Activated T-helper 1 cell treated with anti-CD3 and anti-CD28 coated beads, Interleukin-2, amount 50 U/mL, for 16 hours (primary cell): ENCODE data around the gene PRSS57.
"Not testable (repeated sequence)": the region's sequence is repeated elsewhere in the genome, so short reads cannot be mapped to it uniquely, and the experiment has no call there.

Experiments used
- DNase-seq, 2 donors: peaks; one replicate each; pipeline ENCODE4 v3.0.0-alpha.2; 2020; ENCODE audit warnings: low read depth in 1 of 2, low spot score in 1 of 2

The PRSS57 gene

GRCh38 chr19:723714-724113, 28.5 kb upstream of the PRSS57 start:
- no peak for DNase-seq

- no peak for DNase-seq
Observed at GRCh38 chr19:723247-723646, 28.0 kb upstream of the PRSS57 start.

- DNase-seq, result no peak
Observed at GRCh38 chr19:722553-723101, 27.4 kb upstream of the PRSS57 start.

- DNase-seq, result no peak
Observed at GRCh38 chr19:720345-721160, 25.3 kb upstream of the PRSS57 start.

- no peak for DNase-seq
Observed at GRCh38 chr19:719636-720344, 24.5 kb upstream of the PRSS57 start.

- DNase-seq, result no peak
Observed at GRCh38 chr19:718991-719512, 23.8 kb upstream of the PRSS57 start.

GRCh38 chr19:718251-718951, 23.1 kb upstream of the PRSS57 start:
- DNase-seq, result no peak

- no peak for DNase-seq
Observed at GRCh38 chr19:715347-715746, 20.1 kb upstream of the PRSS57 start.

- DNase-seq, result no peak
Observed at GRCh38 chr19:711254-711653, 16.0 kb upstream of the PRSS57 start.

- no peak for DNase-seq
Observed at GRCh38 chr19:710767-711166, 15.5 kb upstream of the PRSS57 start.

GRCh38 chr19:709965-710571, 14.8 kb upstream of the PRSS57 start:
- no peak for DNase-seq

GRCh38 chr19:709196-709964, 14.1 kb upstream of the PRSS57 start:
- no peak for DNase-seq

- DNase-seq, result no peak
Observed at GRCh38 chr19:708154-709143, 13.2 kb upstream of the PRSS57 start, which contains the start of gene PALM. TSS of gene PALM (plus strand) at chr19:708935. CDS start at chr19:709147, 212 bp downstream.

- no peak for DNase-seq
Observed at GRCh38 chr19:704447-704741, 9.1 kb upstream of the PRSS57 start.

GRCh38 chr19:703651-704446, 8.6 kb upstream of the PRSS57 start:
- peak in 1 of 2 donors; percentile 38 for DNase-seq

GRCh38 chr19:703329-703650, 8.0 kb upstream of the PRSS57 start:
- no peak for DNase-seq

GRCh38 chr19:702847-703246, 7.6 kb upstream of the PRSS57 start:
- not testable (repeated sequence) for DNase-seq

- DNase-seq, result not testable (repeated sequence)
Observed at GRCh38 chr19:699885-700284, 4.6 kb upstream of the PRSS57 start.
